ENCODE data around the gene FHL2. TPM values are rescaled to one million over a fixed set of nuclear protein-coding genes. Genes with fewer than 3 reads are reported as not detected.

The FHL2 gene
- total RNA-seq, 4 donors from 2014 or later = 23.3 to 88.3 (median 33.6) TPM

DNA sequence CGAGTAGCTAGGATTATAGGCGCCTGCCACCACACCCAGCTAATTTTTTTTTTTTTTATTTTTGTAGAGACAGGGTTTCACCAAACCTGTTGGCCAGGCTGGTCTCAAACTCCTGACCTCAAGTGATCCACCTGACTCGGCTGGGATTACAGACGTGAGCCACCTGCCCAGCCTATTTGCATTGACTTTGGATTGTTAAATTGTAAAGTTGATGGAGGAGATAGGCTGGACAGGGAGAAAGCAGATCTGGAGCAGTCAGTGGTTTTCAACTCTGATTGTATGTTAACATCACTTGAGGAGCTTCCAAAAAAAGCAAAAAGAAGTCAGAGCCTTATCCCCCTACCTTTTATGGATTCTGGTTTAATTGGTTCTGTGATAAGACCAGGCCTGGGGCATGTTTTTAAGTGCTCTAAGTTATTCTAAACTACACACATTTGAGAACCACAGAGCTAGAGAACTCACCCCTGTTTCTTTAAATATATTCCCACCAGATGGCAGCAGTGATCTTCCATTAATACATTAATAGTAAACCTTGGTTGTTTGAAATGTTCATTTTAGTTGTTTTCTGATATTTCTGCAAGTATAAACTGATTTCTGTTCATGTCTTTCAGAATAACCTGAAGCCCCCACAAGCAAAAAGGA lies 54.0 kb downstream of the FHL2 start:
- ATAC-seq (ENCODE audit: low FRiP score) (no peak), DNase-seq (ENCODE audit: low spot score) (no peak)
- TF ChIP-seq, protein P1, sequence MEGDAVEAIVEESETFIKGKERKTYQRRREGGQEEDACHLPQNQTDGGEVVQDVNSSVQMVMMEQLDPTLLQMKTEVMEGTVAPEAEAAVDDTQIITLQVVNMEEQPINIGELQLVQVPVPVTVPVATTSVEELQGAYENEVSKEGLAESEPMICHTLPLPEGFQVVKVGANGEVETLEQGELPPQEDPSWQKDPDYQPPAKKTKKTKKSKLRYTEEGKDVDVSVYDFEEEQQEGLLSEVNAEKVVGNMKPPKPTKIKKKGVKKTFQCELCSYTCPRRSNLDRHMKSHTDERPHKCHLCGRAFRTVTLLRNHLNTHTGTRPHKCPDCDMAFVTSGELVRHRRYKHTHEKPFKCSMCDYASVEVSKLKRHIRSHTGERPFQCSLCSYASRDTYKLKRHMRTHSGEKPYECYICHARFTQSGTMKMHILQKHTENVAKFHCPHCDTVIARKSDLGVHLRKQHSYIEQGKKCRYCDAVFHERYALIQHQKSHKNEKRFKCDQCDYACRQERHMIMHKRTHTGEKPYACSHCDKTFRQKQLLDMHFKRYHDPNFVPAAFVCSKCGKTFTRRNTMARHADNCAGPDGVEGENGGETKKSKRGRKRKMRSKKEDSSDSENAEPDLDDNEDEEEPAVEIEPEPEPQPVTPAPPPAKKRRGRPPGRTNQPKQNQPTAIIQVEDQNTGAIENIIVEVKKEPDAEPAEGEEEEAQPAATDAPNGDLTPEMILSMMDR (IDR thresholded peaks at IDR 0.05) = no peak

DNA sequence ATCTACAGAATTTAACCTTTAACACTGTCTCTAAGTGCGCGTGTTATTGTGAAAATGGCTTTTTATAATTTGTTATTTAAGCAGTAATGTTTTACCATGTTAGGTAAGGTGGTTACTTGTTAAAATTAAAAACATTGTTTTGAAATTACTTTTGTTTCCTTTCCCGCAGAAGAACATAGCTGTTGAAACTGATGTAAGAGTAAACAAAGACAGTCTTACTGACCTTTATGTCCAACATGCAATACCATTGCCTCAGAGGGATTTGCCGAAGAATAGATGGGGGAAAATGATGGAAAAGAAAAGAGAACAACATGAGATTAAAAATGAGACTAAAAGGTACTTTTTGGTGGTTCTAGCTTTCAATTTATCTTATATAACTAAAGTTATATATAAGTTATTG lies 59.4 kb downstream of the FHL2 start:
- TF ChIP-seq, protein P1 (IDR thresholded peaks at IDR 0.05) = no peak
- ATAC-seq (ENCODE audit: low FRiP score) (no peak), DNase-seq (ENCODE audit: low spot score) (no peak)

DNA sequence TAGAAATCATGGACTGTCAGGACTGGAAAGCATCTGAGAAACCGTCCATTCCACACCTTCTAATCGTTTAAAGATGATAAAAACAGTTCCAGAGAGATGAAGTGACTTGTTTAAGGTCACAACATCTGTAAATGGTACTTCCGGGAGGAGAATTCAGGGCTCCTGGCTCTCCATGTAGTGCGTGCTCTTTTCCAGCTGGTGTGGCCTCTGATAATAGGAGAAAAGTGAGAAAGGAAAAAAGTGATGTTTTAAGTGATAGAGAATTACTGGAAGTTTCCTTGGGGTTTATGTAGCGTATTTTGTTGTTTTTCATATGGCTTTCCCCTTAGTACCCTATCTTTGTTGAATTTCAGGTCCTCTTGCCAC lies 60.8 kb downstream of the FHL2 start:
- ATAC-seq (ENCODE audit: low FRiP score) (no peak), DNase-seq (ENCODE audit: low spot score) (no peak)
- TF ChIP-seq, protein P1 (IDR thresholded peaks at IDR 0.05) = no peak

DNA sequence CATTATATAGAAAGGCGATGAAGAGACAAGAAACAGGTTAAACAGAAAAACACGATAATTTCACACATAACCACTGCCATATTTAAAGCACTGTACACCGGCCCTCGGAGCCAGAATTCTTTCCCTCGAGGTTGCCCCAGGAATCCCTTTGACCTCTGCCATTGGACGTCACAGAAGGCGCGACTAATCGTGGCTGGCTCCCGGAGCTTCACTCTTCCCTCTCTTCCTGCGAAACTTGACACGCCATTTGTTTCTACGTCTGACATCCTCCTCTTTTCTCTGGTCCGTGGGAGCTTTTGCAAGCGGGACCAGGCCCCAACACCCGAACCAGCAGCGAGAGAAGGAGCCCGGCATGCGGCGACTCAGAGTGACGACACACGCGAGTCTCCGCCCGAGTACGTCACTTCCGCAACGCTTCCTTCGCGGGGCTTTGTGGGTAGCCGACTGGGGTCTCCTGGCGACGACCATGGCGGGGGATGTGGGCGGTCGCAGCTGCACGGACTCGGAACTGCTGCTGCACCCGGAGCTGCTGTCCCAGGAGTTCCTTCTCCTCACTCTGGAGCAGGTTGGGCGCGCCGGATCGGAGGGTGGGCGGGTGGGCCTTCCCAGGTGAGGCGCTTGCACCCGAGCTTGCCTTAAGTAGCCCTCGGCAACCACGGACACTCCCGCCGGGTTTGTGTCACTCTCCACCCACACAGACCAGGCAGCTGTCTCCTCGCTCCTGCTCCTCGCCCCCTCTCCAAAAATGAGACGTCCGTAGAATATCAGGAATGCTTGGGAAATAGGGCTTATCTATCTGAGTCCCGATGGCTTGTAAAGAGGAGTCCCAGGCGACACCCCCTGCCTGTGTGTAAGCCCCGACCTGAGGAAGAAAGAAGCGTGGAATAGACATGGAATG lies 61.5 kb downstream of the FHL2 start, which contains the start of gene C2orf49:
Gene C2orf49, plus strand, starts transcription at position 419 of the 898 bp plus-strand sequence. Its CDS starts 48 bp downstream, at position 467.
- TF ChIP-seq, protein P1 (IDR thresholded peaks at IDR 0.05) = no peak
- DNase-seq (ENCODE audit: low spot score) (peak; percentile 78), ATAC-seq (ENCODE audit: low FRiP score) (peak; percentile 93)

DNA sequence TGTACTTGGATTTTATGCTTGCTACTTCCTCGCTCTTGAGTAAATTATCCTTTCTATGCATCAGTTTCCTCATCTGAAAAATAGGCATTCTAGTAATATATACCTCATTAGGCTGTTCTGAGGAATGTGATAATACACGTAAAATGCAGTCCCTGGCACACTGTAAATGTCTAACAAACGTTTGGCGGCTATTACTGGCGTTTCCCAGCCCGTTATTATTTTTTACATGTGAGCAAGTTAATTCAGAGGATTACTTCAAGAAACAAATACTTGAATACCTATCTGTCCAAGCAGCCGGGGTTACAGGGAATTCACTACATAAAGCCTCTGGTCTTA lies 62.1 kb downstream of the FHL2 start:
- TF ChIP-seq, protein P1 (IDR thresholded peaks at IDR 0.05) = no peak
- ATAC-seq (ENCODE audit: low FRiP score) = no peak
- no peak for DNase-seq (ENCODE audit: low spot score)

DNA sequence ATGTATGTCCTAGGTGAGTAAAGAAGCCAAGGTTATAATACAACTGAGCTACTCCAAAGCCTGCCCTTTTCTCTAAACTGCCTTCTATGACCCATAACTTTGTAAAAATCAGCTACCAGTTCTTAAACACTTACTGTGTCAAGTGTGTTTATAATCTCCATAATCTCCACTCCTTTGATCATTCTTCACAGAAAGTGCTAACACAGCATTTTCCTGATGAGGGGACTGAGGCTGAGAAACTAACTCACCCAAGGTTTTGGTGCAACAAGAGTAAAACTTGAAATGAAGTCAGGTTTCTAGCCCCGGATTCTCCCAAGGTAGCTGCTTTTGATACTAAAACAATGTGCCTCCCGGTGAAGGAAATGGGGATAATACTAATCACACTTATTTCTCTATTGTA lies 63.4 kb downstream of the FHL2 start:
- ATAC-seq (ENCODE audit: low FRiP score) = no peak
- TF ChIP-seq, protein P1 (IDR thresholded peaks at IDR 0.05) = no peak
- DNase-seq (ENCODE audit: low spot score) = no peak

Data from omental fat pad (tissue), 4 donors.